ENCODE results near the gene NCLN.

- no peak for TF ChIP-seq CTCF (IDR thresholded peaks at IDR 0.05)
- TF ChIP-seq POLR2A (IDR thresholded peaks at IDR 0.05) = no peak
Measured at GRCh38 chr19:3178973-3179738, 6.6 kb upstream of the NCLN start.

Measured in testis (tissue), 2 donors.